Prostate gland (tissue), 2 donors: Measurements from ENCODE around the gene PEX14.

Experiments used
- CTCF ChIP-seq, 4 experiments: fragments of 200-600 bp in 2 of 4; fragments of 450-650 bp in 2 of 4; sonication (generic) in 2 of 4; IDR thresholded peaks; 1 replicate in 3 of 4; 2 replicates in 1 of 4; pipeline ENCODE4 v1.5.1; 2016 to 2019; ENCODE audit warnings: antibody characterized with exemption in 4 of 4, mild to moderate bottlenecking in 2 of 4, moderate library complexity in 2 of 4
- POLR2A ChIP-seq: fragments of 450-650 bp; IDR thresholded peaks from one replicate; pipeline ENCODE4 v1.6.1; 2016; ENCODE audit warnings: antibody characterized with exemption, mild to moderate bottlenecking

GRCh38 chr1:10586125-10586524 lies 111.4 kb downstream of the PEX14 start:
- TF ChIP-seq CTCF (IDR thresholded peaks at IDR 0.05), result no peak
- no peak for TF ChIP-seq POLR2A
